NCI-H82 (cell line): Measurements from ENCODE around the gene SLC35A4.
"Not testable (repeated sequence)": the region's sequence is repeated elsewhere in the genome, so short reads cannot be mapped to it uniquely, and the experiment has no call there.

Source experiments
- DNase-seq: peaks from one replicate; lab custom pipeline; 2025; lab: John Stamatoyannopoulos, UW

Gene SLC35A4

DNA sequence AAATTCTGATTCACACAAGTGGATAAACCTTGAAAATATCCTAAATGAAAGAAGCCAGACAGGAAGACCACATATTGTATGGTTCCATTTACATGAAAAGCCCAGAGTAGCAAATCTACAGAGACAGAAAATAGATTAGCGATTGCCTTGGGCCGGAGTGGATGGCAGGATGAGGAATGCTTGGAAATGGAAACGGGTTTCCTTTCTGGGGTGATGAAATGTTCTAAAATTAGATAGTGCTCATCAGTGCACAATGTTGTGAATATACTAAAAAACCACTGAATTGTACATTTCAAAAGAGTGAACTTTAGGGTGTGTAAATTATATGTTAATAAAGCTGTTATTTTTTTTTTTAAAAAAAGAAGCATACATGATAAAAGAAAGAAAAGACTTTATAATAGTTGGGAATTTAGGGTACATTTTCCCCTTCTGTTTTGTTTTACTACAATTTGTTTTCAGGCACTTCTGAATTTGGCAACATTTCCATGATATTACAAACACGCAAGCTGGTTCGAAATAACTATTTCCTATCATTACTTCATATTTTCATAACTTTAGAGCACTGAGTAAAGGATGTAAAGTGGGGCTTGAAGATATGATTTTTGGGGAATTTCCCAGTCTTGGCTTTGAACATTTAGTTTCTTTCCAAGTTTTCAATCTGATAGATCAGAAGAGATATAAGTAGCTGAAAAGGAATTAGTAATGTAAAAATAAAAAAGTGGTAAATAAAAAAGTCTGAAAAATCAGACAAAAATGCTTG lies 23.9 kb downstream of the SLC35A4 start:
- no peak for DNase-seq

- no peak for DNase-seq
Observed at GRCh38 chr5:140590861-140591260, 26.2 kb downstream of the SLC35A4 start.

GRCh38 chr5:140591747-140592372 lies 27.2 kb downstream of the SLC35A4 start:
- peak; percentile 9 for DNase-seq

- not testable (repeated sequence) for DNase-seq
Observed at GRCh38 chr5:140593070-140593469, 28.4 kb downstream of the SLC35A4 start.

- DNase-seq: no peak
Observed at GRCh38 chr5:140594169-140594568, 29.5 kb downstream of the SLC35A4 start.

GRCh38 chr5:140595538-140596300 lies 31.1 kb downstream of the SLC35A4 start:
- DNase-seq: no peak

DNA sequence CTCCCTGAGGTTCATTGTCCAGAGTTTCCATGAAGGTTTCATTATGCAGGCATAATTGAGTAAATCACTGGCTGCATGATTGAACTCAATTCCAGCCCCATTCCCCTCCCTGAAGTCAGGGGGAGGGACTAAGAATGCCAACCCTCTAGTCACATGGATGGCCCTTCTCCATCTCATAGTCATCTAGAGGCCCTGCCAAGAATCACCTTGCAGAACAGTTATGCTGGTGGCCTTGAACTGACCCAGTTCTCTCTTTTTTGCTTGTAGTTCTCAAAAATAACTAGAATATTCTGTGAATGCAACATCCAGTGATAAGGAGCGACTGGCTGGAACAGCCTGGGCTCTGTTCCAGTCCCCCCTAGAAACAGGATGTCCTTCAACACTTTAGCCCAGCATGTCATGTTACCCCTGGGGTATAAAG lies 31.7 kb downstream of the SLC35A4 start:
- DNase-seq: no peak

DNA sequence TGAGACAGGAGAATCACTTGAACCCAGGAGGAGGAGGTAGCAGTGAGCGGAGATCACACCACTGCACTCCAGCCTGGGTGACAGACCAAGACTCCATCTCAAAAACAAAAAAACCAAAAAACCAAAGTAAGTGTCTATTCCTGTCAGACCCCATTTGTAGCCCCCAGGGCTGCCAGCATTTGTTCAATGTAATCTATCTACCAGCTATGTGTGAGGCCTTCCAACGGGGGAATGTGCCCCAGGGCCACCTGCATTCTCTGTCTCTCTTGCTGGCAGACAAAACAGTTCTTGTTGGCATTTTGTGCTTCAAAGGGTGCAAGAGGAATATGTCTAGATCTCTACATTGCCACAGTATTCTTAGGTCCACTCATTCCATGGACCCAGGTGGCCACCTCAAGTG lies 34.2 kb downstream of the SLC35A4 start:
- DNase-seq: no peak

- no peak for DNase-seq
Observed at GRCh38 chr5:140600096-140600495, 35.5 kb downstream of the SLC35A4 start.

DNA sequence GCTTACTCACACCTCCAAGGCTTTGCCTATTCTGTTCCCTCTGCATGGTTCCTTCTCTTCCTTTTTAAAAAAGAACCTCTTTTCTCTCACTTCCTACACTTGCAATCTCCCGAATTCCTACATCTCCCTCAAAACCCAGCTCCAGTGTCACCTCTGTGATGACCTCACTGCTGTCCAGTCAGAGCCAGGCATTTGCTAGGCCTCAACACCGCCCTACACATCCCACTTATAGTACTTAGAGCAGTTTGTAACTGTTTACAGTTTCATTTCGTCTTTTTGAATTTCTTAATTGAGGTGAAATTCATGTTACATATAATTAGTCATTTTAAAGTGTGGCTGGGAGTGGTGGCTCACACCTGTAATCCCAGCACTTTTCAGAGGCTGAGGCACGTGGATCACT lies 37.5 kb downstream of the SLC35A4 start:
- DNase-seq: no peak

GRCh38 chr5:140603446-140603698 lies 38.7 kb downstream of the SLC35A4 start:
- not testable (repeated sequence) for DNase-seq

DNA sequence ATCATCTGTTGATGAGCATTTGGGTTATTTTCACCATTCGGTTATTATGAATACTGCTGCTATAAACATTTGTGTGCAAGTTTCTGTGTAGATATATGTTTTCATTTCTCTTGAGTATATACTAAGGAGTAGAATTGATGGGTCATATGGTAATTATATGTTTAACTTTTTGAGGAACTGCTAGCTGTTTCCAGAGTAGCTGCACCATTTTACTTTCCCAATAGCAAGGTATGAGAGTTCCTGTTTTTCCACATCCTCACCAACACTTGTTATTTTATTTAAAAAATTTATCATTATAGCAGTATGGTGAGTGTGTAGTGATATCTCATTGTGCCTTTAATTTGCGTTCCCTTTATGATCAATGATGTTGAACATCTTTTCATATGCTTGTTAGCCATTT lies 39.1 kb downstream of the SLC35A4 start:
- no peak for DNase-seq

GRCh38 chr5:140605879-140606278 lies 41.3 kb downstream of the SLC35A4 start:
- DNase-seq: no peak

DNA sequence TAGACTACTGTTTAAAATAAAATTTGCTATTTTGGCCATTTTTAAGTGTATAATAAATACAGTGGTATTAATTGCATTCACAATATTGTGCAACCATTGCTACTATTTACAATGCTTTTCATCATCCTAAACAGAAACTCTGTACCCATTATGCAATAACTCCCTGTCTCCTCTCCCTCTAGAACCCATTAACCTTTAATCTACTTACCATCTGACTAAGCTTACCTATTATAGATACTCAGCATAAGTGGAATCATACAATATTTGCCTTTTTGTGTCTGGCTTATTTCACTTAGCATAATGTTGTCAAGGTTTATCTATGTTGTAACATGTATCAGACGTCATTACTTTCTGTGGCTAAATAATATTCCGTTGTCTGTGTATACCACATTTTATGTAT lies 42.4 kb downstream of the SLC35A4 start:
- peak; percentile 15 for DNase-seq

DNA sequence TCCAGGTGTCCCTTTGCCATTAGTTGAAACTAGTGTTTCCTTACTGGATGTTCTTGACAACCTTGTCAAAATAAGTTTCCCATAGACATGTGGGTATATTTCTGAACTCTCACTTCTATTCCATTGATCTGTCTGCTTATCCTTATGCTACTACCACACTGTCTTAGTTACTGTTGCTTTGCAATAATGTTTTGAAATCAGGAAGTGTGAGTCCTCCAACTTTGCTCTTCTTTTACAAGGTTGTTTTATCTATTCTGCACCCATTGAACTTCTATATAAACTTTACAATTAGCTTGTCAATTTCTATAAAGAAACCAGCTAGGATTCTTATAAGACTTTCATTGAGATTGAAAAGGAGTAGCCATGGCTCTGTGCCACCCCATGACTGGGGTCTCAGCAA lies 44.1 kb downstream of the SLC35A4 start:
- no peak for DNase-seq

DNA sequence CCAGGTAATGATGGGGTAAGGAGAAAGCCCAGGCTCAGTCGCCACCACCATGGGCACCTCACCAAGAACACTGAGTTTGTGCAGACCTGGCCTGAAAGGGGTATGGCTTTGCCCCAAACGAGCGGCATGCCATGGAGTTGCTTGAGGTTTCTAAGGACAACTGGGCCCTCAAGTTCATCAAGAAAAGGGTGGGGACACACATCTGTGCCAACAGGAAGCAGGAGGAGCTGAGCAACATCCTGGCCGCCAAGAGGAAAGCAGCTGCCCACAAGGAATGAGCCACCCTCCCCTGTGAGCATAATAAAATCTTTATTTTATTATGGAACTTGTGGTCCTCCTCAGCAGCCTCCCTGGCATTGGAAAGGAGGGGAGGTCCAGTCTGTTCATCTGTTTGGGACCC lies 44.5 kb downstream of the SLC35A4 start:
- DNase-seq: no peak

DNA sequence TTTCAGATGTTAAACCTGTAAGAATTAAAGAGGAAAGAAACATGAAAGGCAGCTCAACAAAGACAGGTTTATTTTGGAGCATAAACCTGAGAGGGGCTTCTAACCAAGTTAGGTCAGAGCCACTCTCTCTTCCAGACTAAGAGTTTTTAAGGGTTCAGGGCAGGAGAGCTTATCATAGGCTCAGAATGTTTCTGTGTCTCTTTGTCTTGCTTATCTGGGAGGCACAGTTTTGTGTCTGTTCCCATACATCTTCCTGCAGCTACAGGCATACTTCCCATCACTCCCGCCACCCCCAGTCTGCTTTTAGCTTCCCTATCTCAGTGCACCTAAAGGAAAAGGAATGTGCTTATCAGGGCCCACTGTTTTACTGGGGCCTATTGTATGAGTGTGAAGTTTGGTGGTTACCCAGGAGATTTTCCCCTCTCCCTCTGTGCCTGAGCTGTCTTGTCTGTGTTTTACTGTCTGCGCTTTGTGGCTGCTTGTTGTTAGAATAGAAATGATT lies 46.4 kb downstream of the SLC35A4 start:
- DNase-seq: no peak
